Activated CD4-positive, alpha-beta T cell treated with anti-CD3 and anti-CD28 coated beads, Interleukin-2, Interleukin-6, amounts not matched to agents 100 ng/mL and 50 ng/mL, durations not matched to agents 16 hours and 8 hours (primary cell): ENCODE measurements around the gene SYPL2.

Experiments used
- DNase-seq: peaks from one replicate; pipeline ENCODE4 v3.0.0-alpha.2; 2020

Gene SYPL2

DNA sequence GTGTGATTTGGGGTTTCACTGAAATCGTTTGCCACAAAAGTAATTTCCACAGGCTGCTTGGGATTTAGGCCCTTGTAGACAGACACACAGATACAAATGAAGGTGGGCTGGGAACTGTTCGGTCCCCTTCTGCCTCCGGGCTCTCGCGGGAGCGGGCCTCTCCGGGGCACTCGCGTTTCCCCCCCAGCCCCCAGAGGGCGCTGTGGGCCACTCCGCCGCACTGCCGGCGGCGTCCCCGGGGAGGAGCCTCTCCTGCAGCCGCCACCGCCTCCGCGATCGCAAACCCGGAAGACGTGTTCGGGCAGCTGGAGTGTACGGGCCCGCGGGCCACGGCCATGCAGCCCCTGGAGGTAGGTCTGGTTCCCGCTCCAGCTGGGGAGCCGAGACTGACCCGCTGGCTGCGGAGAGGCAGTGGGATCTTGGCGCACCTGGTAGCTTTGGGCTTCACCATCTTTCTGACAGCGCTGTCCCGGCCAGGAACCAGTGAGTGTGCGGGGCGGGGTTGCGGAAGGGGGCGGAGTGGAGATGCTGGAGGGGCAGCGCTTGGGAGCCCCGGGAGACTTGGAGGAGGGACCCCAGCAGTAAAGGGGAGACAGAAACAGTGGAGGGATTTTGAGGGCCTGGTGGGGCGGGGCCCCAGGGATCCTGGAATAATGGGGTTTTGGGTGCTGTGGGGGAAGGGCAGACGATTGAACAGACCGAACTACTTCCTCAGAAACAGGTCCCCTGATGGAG, 27.6 kb downstream of the SYPL2 start, which contains the start of gene CYB561D1:
CYB561D1 (plus strand) TSS at position 290 of the 735 bp plus-strand sequence; CDS start at position 336, 46 bp downstream.
- DNase-seq = peak; percentile 93

DNA sequence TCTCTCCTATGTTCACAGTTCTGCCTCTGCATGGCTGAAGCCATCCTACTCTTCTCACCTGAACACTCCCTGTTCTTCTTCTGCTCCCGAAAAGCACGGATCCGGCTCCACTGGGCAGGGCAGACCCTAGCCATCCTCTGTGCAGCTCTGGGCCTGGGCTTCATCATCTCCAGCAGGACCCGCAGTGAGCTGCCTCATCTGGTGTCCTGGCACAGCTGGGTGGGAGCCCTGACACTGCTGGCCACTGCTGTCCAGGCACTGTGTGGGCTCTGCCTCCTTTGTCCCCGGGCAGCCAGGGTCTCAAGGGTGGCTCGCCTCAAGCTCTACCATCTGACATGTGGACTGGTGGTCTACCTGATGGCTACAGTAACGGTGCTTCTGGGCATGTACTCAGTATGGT, 29.4 kb downstream of the SYPL2 start:
- no peak for DNase-seq

DNA sequence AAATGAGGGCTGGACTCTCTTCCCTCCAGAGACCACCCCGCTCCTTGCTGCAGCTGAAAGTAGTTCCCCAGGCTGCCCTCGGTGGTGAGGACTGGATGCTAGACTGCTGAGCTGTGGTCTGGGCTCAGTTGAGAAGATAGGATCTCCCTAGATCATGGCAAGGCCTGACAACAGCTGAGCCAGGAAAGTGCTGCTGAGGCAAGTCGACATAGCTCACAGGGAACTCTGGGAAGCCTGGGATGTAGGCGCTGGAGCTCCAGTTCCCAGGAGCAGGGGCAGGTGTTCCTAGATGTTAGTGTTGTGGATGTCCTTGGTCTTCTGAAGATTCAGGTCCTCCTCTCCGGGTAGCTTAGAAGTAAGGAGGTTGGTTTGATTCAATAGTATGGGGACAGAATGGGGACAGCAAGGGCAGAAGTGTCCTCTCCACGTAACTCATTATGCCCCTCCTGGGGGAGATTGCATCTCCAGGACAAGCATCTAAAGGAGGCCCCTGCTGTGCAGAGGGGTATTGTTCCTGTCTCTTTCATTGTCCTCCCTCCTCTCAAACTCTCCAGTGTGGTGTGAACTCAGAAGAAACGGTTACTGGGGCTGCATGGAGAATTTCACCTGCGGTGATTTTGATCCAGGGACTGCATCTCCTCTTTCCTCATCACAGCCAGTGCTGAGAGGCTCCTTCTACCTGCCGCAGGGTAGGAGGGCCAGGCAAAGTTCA, 31.3 kb downstream of the SYPL2 start:
- DNase-seq = no peak

DNA sequence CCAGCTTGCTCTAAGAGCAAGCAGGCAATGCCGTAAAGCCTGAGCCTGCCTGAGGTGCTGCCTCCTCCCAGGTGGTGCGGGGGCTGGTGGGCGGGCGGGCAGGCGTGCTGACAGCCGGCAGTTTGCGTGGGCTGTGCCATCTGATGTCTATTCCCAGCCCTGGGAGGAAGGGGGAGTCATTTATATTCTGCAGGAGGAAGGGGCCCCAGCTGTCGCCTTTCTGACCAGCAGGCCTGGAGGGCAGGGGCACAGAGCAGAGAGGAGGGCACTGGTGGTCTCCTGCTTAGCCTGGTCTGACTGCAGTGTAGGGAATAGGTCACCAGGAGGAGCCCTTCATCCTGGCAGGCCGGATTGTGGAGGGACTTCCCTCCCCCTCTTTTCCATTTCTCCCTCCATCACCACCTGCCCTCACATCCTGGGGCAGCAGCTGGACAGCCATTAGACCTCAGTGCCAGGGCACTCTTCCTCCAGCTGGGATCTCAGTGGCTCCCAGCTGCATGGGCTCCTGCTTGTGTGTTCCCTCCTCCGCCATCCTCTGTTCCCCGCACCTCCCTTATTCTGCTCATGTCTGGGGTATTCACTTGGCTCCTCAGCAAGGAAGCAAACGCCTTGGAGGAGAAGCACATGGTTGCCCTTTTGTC, 31.9 kb downstream of the SYPL2 start:
- DNase-seq = peak; percentile 22

DNA sequence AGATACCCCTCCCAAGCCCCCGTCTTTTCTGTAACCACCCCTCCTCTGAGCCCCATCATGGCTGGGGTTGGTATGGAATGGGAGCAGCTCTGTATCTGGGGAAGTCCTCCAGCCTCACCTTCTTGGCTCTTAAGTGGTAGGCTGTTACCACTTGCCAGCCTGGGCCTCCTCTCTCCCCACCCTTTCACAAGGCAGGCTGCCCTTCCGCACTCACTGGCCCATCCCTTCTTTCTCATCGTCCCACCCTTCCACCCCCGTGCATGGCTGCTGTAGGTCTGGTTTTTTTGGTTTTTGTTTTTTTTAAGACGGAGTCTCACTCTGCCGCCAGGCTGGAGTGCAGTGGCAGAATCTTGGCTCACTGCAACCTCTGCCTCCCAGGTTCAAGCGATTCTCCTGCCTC, 32.7 kb downstream of the SYPL2 start:
- DNase-seq = no peak

DNA sequence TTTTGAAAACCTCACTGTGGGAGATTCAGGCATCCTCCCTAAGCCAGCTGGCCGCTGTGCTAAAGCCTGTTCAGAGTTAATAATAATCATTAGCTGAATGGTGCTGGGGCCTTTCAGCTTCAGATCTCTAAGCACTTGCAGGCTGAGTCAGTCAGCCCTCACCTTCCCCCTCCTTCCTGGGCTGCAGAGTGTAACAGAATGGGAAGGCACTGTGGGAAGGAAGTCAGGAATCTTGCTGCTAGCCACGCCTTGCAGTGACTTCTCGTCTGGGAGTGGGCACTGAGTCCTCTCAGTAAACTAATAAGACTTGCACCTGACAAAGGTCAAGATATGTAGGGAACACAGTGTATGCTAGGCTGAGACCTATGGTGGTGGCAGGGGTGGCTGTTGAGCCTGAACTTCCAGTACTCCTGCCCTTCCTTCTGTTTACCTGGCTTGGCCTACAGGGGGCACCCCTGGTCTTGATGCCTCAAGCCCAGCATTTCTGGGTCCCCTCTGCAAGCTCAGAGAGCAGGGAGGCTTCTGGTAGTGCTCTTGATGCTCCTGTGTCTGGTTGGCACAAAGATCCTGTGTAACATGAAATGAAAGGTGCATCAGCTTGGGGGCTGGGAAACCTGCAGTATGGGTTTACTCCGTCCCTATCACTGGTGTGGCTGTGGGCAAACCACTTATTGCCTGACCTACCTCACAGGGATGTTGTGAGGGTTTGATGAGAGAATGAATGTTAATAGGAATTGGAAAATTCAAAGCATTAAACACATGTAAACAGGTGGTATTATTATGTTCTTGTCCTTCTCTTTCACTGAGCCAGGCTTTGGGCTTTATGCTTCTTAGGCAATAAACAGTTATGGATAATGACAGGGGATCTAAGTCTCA, 33.6 kb downstream of the SYPL2 start:
- DNase-seq = peak; percentile 53

DNA sequence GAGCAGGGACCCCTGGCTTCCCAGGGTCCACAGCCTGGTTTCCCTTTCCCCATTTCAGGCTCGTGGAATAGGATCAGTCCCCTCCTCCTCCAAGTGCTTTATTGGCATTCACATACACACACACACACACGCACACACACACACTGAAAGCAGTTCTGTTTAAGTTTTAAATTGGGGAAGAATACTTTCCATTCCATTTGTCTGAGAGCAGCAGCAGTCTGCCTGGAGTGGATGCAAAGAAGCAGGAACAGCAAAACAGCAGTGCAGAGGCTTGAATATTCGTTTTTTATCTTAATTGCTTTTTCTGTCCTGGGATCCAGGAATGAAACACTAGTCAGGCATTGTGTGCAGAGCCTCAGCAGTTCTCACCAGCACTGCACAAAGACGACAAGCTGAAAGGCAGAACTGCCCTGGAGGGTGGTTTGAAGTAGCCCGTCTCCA, 34.6 kb downstream of the SYPL2 start:
- DNase-seq = no peak

DNA sequence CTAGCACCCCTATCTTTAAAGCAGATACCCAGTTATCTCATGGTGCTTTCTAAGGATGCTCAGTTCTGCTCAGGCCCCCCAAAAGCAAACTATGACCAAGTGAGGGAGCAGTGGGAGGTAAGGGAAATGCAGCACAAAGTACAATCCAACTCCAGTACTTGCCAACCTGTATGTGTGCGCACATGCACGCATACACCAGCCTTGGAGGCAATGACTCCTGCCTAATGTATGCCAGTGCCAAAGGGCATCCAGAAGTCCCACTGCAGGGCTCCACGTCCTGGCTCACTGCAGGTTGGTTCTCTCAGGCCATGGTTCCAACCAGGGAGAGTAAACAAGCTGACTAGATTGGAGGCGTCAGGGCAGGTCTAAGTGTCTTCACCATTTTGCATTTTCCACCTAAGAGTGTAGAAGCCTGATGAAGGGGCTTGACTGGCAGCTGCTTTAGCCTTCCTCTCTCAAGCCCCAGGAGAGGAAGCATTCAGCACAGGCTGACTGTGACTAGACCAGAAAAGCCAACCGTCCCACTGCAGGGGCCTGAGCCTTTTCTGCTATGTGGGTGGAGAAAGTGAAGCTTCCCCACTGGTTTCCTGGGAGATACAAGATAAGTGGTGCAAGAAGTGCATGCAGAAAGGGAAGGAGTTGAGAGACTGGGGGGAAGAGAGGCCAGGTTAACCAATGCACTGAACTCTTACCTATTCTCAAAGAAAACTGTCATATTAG, 35.5 kb downstream of the SYPL2 start:
- DNase-seq = no peak

DNA sequence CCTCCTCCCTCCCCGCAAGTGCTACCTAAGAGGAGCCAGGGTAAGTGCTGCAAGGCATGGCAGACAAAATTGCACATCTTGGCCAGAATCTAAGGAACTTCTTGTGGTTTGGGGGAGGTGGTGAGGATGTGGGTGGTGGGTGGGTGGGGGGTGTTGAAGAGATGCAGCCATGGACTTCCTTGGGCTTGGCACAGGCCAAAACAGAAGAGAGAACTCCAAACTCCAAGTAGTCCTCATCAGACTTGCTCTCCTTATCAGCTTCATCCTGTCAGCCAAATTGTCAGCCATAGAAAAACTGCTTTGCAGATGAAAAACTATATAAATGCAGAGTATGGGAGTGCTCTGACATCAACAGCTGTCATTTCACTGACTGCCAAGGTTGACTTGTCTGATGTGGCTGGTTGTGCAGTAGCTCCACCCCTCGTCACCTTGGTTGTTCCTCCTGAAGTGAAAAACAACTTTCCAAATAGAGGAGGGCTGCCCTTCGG, 36.1 kb downstream of the SYPL2 start:
- no peak for DNase-seq

DNA sequence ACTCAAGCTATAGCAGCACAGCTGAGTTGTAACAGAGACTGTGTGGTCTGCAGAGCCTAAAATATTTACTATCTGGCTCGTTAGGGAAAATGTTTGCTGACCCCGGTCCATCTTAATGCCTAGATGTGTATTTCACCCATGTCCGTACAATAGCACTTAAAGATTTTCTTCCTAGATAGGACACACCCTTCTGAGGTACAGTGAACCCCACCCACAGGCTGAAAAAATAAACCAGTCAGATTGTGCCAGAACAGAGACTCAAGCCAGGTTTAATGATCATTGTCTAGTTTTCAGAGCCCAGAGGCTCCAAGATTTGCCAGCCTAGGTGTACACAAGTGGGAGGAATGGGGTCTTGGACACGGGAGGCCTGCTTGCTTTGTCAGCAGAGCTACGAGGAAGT, 37.6 kb downstream of the SYPL2 start:
- DNase-seq = no peak

DNA sequence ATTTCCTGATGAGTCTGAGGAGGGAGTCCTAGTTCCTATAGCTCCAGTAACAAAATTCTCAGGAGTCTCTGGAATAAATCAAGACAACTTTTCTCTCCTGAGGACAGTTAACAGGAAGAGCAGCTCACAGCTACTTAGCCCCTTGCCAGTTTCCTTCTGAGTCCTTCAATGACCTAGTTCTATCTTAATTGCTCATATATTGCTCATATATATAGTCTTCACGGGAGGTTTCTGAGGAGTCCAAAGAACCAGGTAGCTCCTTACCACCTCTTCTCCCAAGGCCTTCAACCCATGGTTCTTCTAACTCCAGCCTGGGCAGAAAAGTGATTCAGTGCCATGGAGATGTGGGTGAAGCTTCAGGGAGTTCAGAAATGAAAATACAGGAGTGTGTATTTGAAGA, 38.6 kb downstream of the SYPL2 start:
- no peak for DNase-seq

DNA sequence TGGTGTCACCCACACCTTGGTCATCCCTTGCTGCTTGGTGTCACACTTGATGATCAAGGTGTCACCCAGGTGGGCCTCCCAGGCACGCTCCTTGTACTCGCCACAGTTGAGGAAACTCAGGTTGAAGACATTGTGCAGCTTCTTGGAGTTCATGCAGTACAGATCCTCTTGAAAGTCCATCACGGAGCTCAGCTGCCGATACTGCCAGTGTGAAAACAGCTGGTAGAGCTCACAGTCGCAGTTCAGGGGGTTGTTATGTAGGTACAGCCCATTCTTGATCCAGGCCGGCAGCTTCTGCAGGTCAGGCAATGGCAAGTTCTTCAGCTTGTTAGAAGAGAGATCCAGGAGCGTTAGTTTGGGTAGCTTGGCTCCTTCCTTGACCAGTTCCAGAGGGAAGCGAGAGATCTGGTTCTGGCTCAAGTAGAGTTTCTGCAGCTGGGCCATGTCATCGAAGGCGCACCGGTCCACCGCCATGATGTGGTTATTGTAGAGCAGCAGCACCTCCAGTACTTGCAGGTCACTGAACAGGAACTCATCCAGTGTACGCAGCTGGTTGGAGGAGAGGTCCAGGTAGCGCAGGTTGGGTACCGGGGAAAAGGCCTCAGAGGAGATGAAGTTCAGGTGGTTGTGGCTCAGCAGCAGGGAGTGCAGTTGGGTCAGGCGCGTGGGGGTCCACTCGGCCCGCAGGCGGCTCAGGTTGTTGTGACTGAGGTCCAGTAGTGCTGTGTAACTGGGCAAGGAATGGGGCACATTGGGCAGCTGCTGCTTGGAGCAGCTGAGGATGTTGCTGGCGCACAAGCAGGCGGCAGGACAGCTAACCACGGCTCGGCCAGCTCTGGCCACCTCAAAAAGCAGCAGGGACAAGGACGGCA, 41.9 kb downstream of the SYPL2 start:
- DNase-seq = no peak

DNA sequence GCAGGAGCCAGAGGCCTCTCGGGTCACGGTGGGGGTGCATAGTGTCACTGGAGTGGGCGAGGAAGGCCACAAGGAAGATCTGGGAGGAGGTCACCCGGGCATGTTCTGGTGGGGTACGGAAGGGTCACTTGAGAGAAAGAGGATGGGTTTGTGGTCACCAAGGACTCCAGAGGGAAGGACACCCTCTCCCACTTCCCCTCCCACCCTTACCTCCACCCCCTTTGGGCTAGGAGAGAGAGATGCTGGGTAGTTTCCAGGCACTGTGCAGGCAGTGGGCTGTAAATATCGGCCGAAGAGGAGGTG, 42.5 kb downstream of the SYPL2 start:
- DNase-seq = no peak

DNA sequence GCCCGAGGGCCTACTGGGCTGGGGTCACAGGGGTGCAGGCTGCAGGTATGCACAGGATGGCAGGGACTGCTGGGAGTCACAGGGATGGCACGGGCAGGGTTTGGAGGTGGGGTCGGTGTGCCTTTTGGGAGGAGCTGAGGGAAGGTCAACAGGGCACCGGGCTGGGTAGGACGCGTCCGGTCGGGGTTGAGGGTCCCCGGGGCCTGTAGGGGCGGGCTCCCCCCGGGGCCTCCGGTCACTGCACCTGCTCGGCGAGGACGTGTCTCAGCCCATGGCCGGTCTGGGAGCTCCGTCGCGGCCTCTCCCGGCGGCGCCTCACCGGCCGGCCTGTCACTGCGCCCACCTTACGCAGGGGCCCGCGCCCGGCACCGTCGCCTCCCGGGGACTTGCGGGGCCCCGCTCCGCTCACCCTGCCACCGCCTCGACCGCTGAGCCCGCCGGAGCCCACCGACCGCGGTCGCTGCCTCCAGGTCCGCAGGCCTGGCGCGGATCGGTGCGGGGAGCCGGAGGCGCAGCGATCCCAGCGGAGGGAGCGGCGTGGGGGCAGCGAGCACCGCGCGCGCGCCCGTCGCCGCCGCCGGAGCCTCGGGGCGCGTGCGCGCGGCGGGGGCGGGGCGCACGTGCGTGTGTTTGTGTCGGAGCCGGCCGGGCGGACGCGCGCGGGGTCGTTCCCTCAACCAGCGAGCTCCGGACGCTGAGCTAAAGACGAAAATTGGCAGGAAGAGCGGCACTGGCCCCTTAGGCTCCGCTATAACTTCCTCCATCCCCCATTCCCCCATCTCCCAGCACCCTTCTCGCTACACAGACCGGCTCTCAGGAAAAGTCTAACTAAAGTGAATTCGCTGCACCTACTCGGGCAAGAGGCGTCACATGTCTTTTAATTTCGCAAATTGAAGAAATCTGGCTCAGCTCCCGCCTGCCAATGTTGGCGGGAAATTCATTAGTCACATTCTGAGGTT, 43.1 kb downstream of the SYPL2 start, which contains the start of gene AMIGO1:
AMIGO1 (minus strand) TSS at position 552 of the 959 bp plus-strand sequence. CDS start 815 bp downstream, outside the sequence.
- peak; percentile 56 for DNase-seq

DNA sequence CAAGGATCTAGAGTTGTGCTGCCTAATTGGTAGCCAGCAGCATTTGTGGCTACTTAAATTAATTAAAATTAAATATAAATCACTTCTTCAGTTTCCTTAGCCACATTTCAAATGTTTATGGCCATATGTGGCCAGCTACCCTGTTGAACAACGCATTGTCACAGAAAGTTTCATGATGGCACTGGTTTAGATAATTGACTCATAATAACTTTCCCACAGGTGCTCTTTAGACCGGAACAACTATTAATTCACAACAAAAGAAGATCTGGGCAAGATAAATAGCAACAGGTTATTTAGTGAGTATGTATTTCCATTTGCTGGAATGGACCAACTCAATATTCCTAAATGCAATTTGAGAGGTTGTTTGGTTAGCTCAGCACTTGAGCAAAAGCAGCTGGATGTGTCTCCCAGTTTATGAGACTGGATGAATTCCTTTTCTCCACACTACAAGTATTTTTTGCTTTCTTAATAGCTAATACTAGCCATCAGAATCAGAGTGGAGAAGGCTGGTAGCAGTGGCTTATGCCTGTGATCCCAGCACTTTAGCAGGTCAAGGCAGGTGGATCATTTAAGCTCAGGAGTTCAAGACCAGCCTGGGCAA, 46.9 kb downstream of the SYPL2 start:
- DNase-seq = no peak

DNA sequence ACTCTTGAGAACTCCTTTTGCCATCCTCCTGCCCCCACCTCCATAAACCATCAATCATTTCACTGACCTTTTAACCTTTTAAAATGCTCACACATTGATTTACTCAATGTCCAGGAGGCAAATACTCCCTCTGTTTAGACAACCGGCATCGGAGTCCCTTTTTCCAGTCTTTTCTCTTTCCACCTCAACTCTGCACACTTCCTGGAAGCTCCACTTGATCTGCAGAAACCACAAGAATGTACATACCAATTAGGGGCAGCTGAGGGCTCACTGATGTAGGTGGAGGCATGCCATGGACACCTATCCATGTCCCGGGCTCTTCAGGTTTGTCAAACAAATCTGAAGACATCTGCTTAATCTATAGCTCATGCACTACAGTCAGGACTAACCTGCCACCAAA, 48.5 kb downstream of the SYPL2 start:
- no peak for DNase-seq

DNA sequence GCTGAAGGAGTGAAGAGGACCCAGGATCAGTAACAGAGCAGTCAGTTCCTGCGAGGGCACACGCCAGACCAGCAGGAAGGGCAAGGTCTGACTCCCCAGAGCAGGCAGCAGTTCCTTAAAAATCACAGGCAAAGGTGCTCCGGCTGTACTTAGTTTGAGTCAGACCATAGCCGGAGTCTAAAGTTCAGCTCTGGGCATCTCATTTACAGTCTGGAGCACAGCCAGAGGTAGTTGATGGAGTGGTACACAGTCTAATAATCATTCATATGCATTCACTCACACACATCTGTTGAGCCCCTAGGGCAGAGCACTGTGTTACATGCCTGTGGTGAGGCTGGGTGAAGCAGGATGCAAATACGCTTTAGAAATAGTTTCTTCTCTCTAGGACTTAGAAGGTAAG, 50.5 kb downstream of the SYPL2 start:
- DNase-seq = no peak

DNA sequence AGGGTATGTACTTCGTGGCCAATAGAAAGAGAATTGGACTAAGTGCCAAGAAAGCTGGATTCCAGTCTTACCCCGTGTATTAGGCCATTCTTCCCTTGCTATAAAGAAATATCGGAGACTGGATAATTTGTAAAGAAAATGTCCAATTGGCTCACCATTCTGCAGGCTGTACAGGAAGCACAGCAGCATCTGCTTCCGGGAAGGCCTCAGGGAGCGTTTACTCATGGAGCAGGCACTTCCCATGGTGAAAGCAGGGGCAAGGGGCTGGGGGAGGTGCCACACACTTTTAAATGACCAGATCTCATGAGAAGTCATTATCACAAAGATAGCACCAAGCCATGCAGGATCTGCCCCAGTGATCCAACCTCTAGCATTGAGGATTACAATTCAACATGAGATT, 51.0 kb downstream of the SYPL2 start:
- no peak for DNase-seq
